ENCODE results near the gene MPRIP. TPM values are rescaled to one million over a fixed set of nuclear protein-coding genes. Genes with fewer than 3 reads are reported as not detected.
A peak's percentile ranks its signal among the peaks of the same experiment; 100 is the strongest.

The MPRIP gene
- total RNA-seq, 1 experiment from 2014 or later = 140 TPM

DNA sequence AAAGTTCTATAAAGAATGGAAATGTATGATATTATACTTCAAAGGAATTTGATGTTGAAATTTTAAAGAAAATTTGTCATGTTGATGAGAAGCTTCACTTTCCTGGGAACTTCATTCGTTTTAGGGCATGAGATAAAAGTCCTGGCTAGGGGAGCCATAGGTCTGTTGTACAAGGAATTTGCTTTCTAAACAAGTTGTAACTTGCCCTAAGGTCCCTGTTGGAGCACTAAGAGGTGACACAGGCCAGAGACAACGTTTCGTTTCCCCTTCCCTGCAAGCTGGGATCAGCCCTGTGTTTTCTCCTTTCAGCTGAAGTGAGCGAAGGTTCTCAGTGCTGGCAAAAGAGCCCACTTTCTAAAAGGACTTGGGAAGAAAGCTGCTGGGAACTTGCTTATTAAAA, 147.3 kb downstream of the MPRIP start (continued):
- no peak for TF ChIP-seq FOXK1 (CRISPR knock-in tag; IDR thresholded peaks at IDR 0.05)
- TF ChIP-seq, protein P1, sequence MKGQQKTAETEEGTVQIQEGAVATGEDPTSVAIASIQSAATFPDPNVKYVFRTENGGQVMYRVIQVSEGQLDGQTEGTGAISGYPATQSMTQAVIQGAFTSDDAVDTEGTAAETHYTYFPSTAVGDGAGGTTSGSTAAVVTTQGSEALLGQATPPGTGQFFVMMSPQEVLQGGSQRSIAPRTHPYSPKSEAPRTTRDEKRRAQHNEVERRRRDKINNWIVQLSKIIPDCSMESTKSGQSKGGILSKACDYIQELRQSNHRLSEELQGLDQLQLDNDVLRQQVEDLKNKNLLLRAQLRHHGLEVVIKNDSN (CRISPR knock-in tag; IDR thresholded peaks at IDR 0.05) = no peak

DNA sequence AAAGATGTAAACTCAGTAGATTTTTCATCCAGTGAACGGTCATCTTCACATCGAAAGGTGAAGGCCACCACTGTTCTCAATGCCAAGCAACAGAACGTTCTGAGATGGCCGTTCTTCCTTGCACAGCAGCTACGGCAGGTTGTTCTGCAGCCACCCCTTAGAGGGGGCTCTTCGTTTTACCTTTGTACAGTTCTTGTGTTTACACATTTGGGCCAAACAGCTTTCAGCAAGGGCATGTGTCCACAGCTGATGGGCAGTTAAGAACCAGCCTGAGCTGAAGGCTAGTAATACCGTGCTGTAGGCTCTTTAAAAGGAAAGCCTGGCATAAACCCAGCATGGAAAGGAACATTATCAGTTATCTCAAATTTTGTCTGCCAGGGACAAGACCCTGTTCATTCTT, 147.9 kb downstream of the MPRIP start:
- H3K9me3 Mint-ChIP-seq = no peaks in the 10 kb centered on the region
- H3K36me3 Mint-ChIP-seq = peaks cover 9% of the 10 kb centered on the region
- H3K27me3 Mint-ChIP-seq (ENCODE audit: low read depth) = no peaks in the 10 kb centered on the region
- TF ChIP-seq, protein P2, sequence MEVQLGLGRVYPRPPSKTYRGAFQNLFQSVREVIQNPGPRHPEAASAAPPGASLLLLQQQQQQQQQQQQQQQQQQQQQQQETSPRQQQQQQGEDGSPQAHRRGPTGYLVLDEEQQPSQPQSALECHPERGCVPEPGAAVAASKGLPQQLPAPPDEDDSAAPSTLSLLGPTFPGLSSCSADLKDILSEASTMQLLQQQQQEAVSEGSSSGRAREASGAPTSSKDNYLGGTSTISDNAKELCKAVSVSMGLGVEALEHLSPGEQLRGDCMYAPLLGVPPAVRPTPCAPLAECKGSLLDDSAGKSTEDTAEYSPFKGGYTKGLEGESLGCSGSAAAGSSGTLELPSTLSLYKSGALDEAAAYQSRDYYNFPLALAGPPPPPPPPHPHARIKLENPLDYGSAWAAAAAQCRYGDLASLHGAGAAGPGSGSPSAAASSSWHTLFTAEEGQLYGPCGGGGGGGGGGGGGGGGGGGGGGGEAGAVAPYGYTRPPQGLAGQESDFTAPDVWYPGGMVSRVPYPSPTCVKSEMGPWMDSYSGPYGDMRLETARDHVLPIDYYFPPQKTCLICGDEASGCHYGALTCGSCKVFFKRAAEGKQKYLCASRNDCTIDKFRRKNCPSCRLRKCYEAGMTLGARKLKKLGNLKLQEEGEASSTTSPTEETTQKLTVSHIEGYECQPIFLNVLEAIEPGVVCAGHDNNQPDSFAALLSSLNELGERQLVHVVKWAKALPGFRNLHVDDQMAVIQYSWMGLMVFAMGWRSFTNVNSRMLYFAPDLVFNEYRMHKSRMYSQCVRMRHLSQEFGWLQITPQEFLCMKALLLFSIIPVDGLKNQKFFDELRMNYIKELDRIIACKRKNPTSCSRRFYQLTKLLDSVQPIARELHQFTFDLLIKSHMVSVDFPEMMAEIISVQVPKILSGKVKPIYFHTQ (CRISPR knock-in tag; IDR thresholded peaks at IDR 0.05) = no peak
- no peak for TF ChIP-seq NR1H2 (CRISPR knock-in tag; IDR thresholded peaks at IDR 0.05)
- TF ChIP-seq, protein P3, sequence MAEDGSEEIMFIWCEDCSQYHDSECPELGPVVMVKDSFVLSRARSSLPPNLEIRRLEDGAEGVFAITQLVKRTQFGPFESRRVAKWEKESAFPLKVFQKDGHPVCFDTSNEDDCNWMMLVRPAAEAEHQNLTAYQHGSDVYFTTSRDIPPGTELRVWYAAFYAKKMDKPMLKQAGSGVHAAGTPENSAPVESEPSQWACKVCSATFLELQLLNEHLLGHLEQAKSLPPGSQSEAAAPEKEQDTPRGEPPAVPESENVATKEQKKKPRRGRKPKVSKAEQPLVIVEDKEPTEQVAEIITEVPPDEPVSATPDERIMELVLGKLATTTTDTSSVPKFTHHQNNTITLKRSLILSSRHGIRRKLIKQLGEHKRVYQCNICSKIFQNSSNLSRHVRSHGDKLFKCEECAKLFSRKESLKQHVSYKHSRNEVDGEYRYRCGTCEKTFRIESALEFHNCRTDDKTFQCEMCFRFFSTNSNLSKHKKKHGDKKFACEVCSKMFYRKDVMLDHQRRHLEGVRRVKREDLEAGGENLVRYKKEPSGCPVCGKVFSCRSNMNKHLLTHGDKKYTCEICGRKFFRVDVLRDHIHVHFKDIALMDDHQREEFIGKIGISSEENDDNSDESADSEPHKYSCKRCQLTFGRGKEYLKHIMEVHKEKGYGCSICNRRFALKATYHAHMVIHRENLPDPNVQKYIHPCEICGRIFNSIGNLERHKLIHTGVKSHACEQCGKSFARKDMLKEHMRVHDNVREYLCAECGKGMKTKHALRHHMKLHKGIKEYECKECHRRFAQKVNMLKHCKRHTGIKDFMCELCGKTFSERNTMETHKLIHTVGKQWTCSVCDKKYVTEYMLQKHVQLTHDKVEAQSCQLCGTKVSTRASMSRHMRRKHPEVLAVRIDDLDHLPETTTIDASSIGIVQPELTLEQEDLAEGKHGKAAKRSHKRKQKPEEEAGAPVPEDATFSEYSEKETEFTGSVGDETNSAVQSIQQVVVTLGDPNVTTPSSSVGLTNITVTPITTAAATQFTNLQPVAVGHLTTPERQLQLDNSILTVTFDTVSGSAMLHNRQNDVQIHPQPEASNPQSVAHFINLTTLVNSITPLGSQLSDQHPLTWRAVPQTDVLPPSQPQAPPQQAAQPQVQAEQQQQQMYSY (CRISPR knock-in tag; IDR thresholded peaks at IDR 0.05) = no peak
- TF ChIP-seq ZNF138 (CRISPR knock-in tag; conservative IDR thresholded peaks at IDR 0.05) = no peak
- peaks cover 11% of the 10 kb centered on the region for H3K4me1 Mint-ChIP-seq
- no peak overlapping the region for H3K4me3 Mint-ChIP-seq
- ChIA-PET CTCF (interaction anchor here (1.1 kb wide), 2 partner anchors 48 to 140 kb away, joined by 5 to 7 read pairs; no protein-coding TSS in a partner anchor), POLR2A (no interaction called here)
- DNase-seq (ENCODE audit: low spot score) (no peak), ATAC-seq (no peak)
- H3K27ac Mint-ChIP-seq = no peak overlapping the region

DNA sequence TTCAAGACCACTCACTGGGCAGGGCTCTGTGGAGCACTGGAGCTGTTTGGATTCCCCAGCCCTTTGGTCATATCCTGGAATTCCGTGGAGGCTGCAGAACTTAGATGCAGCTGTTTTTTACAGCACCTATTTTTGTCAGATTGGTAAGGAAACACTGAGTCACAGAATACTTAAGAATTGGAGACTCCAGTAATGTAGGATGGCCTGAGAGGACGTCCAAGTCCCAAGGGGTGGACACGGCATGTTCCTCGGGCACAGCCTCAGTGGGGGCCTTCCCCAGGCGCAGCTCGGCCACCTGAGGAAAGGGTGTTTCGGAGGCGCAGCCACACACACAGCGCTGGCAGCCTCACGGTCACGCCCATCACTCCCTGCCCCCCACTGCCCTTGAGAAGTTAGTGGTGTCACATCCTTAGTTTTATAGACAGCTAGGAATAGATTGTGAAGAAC, 149.1 kb downstream of the MPRIP start:
- DNase-seq (ENCODE audit: low spot score) (no peak), ATAC-seq (no peak; the same call in 1 of the 2 replicates)
- Mint-ChIP-seq H3K27ac (peak overlapping the region; percentile 41; the same call in 1 of the 2 replicates), H3K36me3 (peaks cover 9% of the 10 kb centered on the region; the same call in 1 of the 2 replicates), H3K9me3 (no peaks in the 10 kb centered on the region), H3K4me1 (peaks cover 4% of the 10 kb centered on the region; the same call in 1 of the 2 replicates), H3K27me3 (ENCODE audit: low read depth) (no peaks in the 10 kb centered on the region), H3K4me3 (no peak overlapping the region)
- POLR2A ChIA-PET = interaction anchor here (1.4 kb wide), 1 partner anchor 49 kb away, joined by 5 read pairs; no protein-coding TSS in a partner anchor
- CTCF ChIA-PET = interaction anchor here (1.0 to 1.6 kb wide), 2 partner anchors 49 to 84 kb away, joined by 3 to 6 read pairs; no protein-coding TSS in a partner anchor
- TF ChIP-seq ATF1 (CRISPR knock-in tag; IDR thresholded peaks at IDR 0.05) = no peak
- TF ChIP-seq, protein P4, sequence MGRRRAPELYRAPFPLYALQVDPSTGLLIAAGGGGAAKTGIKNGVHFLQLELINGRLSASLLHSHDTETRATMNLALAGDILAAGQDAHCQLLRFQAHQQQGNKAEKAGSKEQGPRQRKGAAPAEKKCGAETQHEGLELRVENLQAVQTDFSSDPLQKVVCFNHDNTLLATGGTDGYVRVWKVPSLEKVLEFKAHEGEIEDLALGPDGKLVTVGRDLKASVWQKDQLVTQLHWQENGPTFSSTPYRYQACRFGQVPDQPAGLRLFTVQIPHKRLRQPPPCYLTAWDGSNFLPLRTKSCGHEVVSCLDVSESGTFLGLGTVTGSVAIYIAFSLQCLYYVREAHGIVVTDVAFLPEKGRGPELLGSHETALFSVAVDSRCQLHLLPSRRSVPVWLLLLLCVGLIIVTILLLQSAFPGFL (CRISPR knock-in tag; IDR thresholded peaks at IDR 0.05; ENCODE audit: borderline replicate concordance) = no peak
- TF ChIP-seq, protein P5, sequence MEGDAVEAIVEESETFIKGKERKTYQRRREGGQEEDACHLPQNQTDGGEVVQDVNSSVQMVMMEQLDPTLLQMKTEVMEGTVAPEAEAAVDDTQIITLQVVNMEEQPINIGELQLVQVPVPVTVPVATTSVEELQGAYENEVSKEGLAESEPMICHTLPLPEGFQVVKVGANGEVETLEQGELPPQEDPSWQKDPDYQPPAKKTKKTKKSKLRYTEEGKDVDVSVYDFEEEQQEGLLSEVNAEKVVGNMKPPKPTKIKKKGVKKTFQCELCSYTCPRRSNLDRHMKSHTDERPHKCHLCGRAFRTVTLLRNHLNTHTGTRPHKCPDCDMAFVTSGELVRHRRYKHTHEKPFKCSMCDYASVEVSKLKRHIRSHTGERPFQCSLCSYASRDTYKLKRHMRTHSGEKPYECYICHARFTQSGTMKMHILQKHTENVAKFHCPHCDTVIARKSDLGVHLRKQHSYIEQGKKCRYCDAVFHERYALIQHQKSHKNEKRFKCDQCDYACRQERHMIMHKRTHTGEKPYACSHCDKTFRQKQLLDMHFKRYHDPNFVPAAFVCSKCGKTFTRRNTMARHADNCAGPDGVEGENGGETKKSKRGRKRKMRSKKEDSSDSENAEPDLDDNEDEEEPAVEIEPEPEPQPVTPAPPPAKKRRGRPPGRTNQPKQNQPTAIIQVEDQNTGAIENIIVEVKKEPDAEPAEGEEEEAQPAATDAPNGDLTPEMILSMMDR (IDR thresholded peaks at IDR 0.05) = no peak
- TF ChIP-seq, protein P6, sequence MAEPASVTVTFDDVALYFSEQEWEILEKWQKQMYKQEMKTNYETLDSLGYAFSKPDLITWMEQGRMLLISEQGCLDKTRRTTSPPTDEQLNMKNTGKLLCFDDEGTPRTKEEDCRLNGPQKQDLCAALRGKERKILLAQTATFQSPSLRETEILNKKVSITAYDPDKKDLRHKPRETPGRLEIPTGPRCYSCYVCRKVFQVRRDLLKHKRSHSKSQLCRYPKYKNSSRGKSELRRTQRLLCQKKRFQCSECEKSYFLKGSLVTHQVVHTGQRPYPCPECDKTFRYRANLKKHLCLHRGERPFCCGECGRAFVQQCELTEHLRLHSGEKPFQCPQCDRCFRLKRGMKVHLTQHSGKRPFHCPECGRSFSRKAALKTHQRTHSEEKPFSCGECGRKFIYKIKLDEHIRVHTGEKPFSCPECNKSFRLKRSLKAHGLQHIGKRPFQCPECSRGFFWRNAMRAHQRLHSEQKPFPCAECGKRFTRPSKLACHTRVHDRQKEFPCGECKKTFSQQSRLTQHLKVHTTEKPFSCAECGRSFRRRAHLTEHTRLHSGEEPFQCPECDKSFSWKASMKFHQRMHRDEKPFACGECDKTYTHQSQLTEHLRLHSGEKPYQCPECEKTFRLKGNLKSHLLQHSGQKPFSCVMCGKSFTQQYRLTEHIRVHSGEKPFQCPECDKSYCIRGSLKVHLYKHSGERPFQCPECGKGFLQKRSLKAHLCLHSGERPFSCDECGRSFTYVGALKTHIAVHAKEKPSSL (CRISPR knock-in tag; conservative IDR thresholded peaks at IDR 0.05) = no peak
- TF ChIP-seq HMGA2 (CRISPR knock-in tag; IDR thresholded peaks at IDR 0.05) = no peak
- no peak for TF ChIP-seq CREM (CRISPR knock-in tag; IDR thresholded peaks at IDR 0.05)
- no peak for TF ChIP-seq ZNF396 (CRISPR knock-in tag; IDR thresholded peaks at IDR 0.05; ENCODE audit: borderline replicate concordance)
- TF ChIP-seq, protein P7, sequence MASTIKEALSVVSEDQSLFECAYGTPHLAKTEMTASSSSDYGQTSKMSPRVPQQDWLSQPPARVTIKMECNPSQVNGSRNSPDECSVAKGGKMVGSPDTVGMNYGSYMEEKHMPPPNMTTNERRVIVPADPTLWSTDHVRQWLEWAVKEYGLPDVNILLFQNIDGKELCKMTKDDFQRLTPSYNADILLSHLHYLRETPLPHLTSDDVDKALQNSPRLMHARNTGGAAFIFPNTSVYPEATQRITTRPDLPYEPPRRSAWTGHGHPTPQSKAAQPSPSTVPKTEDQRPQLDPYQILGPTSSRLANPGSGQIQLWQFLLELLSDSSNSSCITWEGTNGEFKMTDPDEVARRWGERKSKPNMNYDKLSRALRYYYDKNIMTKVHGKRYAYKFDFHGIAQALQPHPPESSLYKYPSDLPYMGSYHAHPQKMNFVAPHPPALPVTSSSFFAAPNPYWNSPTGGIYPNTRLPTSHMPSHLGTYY (CRISPR knock-in tag; IDR thresholded peaks at IDR 0.05) = no peak
- TF ChIP-seq NFATC4 (CRISPR knock-in tag; IDR thresholded peaks at IDR 0.05) = no peak
